H9 (cell line): ENCODE measurements around the gene OR2AT4. TPM values are rescaled to one million over a fixed set of nuclear protein-coding genes. Genes with fewer than 3 reads are reported as not detected.

Experiments
- DNase-seq: peaks from one replicate; pipeline ENCODE4 v3.0.0-alpha.2; 2017
- H2AFZ ChIP-seq: one replicate; pipeline ENCODE4 v1.6.1; 2013; ENCODE audit warnings: mild to moderate bottlenecking, low read length, control low read depth, moderate library complexity
- H2AK5ac ChIP-seq: 2 replicates; pipeline ENCODE4 v1.6.1; 2013; ENCODE audit warnings: low read length, control low read depth, mixed read lengths; ENCODE audit not compliant: insufficient read length
- H2BK120ac ChIP-seq: one replicate; pipeline ENCODE4 v1.6.1; 2013; ENCODE audit warnings: low read depth, mild to moderate bottlenecking, low read length, control low read depth, inconsistent platforms; ENCODE audit not compliant: poor library complexity, severe bottlenecking
- H2BK12ac ChIP-seq: 2 replicates; pipeline ENCODE4 v1.6.1; 2013; ENCODE audit warnings: low read length, control low read depth, mixed read lengths, low read depth; ENCODE audit not compliant: insufficient read length
- H2BK15ac ChIP-seq: 2 replicates; pipeline ENCODE4 v1.6.1; 2013; ENCODE audit warnings: low read depth, low read length, control low read depth
- H2BK20ac ChIP-seq: one replicate; pipeline ENCODE4 v1.6.1; 2013; ENCODE audit warnings: low read depth, mild to moderate bottlenecking, low read length, control low read depth, inconsistent platforms; ENCODE audit not compliant: poor library complexity, severe bottlenecking
- H2BK5ac ChIP-seq: 2 replicates; pipeline ENCODE4 v1.6.1; 2013; ENCODE audit warnings: low read length, control low read depth, mixed read lengths; ENCODE audit not compliant: insufficient read length
- H3K14ac ChIP-seq: 2 replicates; pipeline ENCODE4 v1.6.1; 2013; ENCODE audit warnings: low read length, control low read depth; ENCODE audit not compliant: insufficient read depth
- H3K18ac ChIP-seq: 2 replicates; pipeline ENCODE4 v1.6.1; 2013; ENCODE audit warnings: low read depth, mild to moderate bottlenecking, mixed read lengths, low read length, control low read depth; ENCODE audit not compliant: insufficient read length
- H3K23ac ChIP-seq: 2 replicates; pipeline ENCODE4 v1.6.1; 2013; ENCODE audit warnings: low read length, control low read depth, mixed read lengths, low read depth; ENCODE audit not compliant: insufficient read length
- H3K23me2 ChIP-seq: 2 replicates; pipeline ENCODE4 v1.6.1; 2013; ENCODE audit warnings: low read depth, mild to moderate bottlenecking, mixed read lengths, low read length, control low read depth; ENCODE audit not compliant: insufficient read length, poor library complexity, severe bottlenecking
- H3K27ac ChIP-seq: 2 replicates; pipeline ENCODE4 v1.5.1; 2013; ENCODE audit warnings: low read length, control low read depth, mixed read lengths, low read depth; ENCODE audit not compliant: insufficient read length
- H3K27me3 ChIP-seq: 2 replicates; pipeline ENCODE4 v1.6.1; 2013; ENCODE audit warnings: low read length, control low read depth, inconsistent platforms; ENCODE audit not compliant: insufficient read depth
- H3K4ac ChIP-seq: 2 replicates; pipeline ENCODE4 v1.6.1; 2013; ENCODE audit warnings: low read depth, mild to moderate bottlenecking, control low read depth, inconsistent platforms, low read length, moderate library complexity
- H3K4me1 ChIP-seq: 2 replicates; pipeline ENCODE4 v1.6.1; 2013; ENCODE audit warnings: low read length, control low read depth, inconsistent platforms; ENCODE audit not compliant: insufficient read depth
- H3K4me2 ChIP-seq: 2 replicates; pipeline ENCODE4 v1.6.1; 2013; ENCODE audit warnings: low read length, control low read depth, mixed read lengths; ENCODE audit not compliant: insufficient read length, insufficient read depth
- H3K56ac ChIP-seq: 2 replicates; pipeline ENCODE4 v1.6.1; 2013; ENCODE audit warnings: low read depth, mild to moderate bottlenecking, mixed read lengths, low read length, control low read depth; ENCODE audit not compliant: insufficient read length
- H3K79me1 ChIP-seq: 2 replicates; pipeline ENCODE4 v1.6.1; 2013; ENCODE audit warnings: low read depth, mild to moderate bottlenecking, moderate library complexity, low read length, control low read depth, inconsistent platforms; ENCODE audit not compliant: insufficient read depth, poor library complexity, severe bottlenecking
- H3K79me2 ChIP-seq: 2 replicates; pipeline ENCODE4 v1.6.1; 2013; ENCODE audit warnings: low read length, control low read depth, inconsistent platforms; ENCODE audit not compliant: insufficient read depth
- H3K9ac ChIP-seq: 2 replicates; pipeline ENCODE4 v1.6.1; 2013; ENCODE audit warnings: low read length, control low read depth, mixed read lengths; ENCODE audit not compliant: insufficient read length; ENCODE audit errors: extremely low read depth
- H3K9me3 ChIP-seq: one replicate; pipeline ENCODE4 v1.6.1; 2013; ENCODE audit warnings: low read depth, low read length, inconsistent platforms; ENCODE audit not compliant: control insufficient read depth
- H3T11ph ChIP-seq: one replicate; pipeline ENCODE4 v1.6.1; 2013; ENCODE audit warnings: mild to moderate bottlenecking, low read length, control low read depth, inconsistent platforms
- H4K20me1 ChIP-seq: one replicate; pipeline ENCODE4 v1.6.1; 2013; ENCODE audit not compliant: control insufficient read depth, insufficient read length, insufficient read depth
- H4K5ac ChIP-seq: 2 replicates; pipeline ENCODE4 v1.6.1; 2013; ENCODE audit warnings: low read depth, mild to moderate bottlenecking, mixed read lengths, low read length, control low read depth; ENCODE audit not compliant: insufficient read length
- H4K8ac ChIP-seq: replicated peaks from 2 replicates; pipeline ENCODE4 v1.6.1; 2013; ENCODE audit warnings: low read length, control low read depth, mixed read lengths, low read depth; ENCODE audit not compliant: insufficient read length
- H4K91ac ChIP-seq: 2 replicates; pipeline ENCODE4 v1.6.1; 2013; ENCODE audit warnings: low read depth, mild to moderate bottlenecking, moderate library complexity, mixed read lengths, low read length, control low read depth; ENCODE audit not compliant: insufficient read length
- H3K27ac Mint-ChIP-seq, 3 experiments: 2 replicates in 2 of 3; 3 replicates in 1 of 3; pipeline ENCODE4 v1.8.0; 2020 to 2021; ENCODE audit warnings: mixed read lengths in 3 of 3, mild to moderate bottlenecking in 1 of 3, moderate library complexity in 1 of 3
- H3K27me3 Mint-ChIP-seq: 2 replicates; pipeline ENCODE4 v1.8.0; 2021; ENCODE audit warnings: low read depth, mild to moderate bottlenecking, moderate library complexity, mixed read lengths
- H3K36me3 Mint-ChIP-seq, 3 experiments: 2 replicates in 2 of 3; 3 replicates in 1 of 3; pipeline ENCODE4 v1.8.0; 2020 to 2021; ENCODE audit warnings: low read depth in 3 of 3, mixed read lengths in 3 of 3; ENCODE audit not compliant: insufficient read depth in 1 of 3
- H3K4me1 Mint-ChIP-seq, 2 experiments: 2 replicates each; pipeline ENCODE4 v1.8.0; 2020; ENCODE audit warnings: mixed read lengths in 2 of 2
- H3K4me3 Mint-ChIP-seq, 2 experiments: 2 replicates in 1 of 2; 3 replicates in 1 of 2; pipeline ENCODE4 v1.8.0; 2020 to 2021; ENCODE audit warnings: mild to moderate bottlenecking in 2 of 2, mixed read lengths in 2 of 2, moderate library complexity in 1 of 2
- H3K9me3 Mint-ChIP-seq, 2 experiments: 2 replicates in 1 of 2; 3 replicates in 1 of 2; pipeline ENCODE4 v1.8.0; 2020; ENCODE audit warnings: mild to moderate bottlenecking in 2 of 2, mixed read lengths in 2 of 2, moderate library complexity in 1 of 2
- WGBS: extraction: QIAGEN DNeasy Blood & Tissue Kit; methylation state at CpG from one replicate; pipeline ENCODE4 v1.1.7; 2013; ENCODE audit warnings: missing lambda C conversion rate, low lambda C conversion rate, mixed read lengths; ENCODE audit not compliant: insufficient read length; ENCODE audit errors: extremely low coverage; 5-methylcytosine and 5-hydroxymethylcytosine counted together
- total RNA-seq: library from RNA; stranded (reverse); gene quantifications from 2 replicates; pipeline ENCODE4 v1.2.1, GENCODE V29; 2021
- TF ChIP-seq, protein P1 (sequence below): fragments of 200-600 bp; sonication (generic); conservative IDR thresholded peaks from 3 replicates; pipeline ENCODE4 v1.8.0; 2021; ENCODE audit warnings: antibody characterized with exemption, mild to moderate bottlenecking

Gene OR2AT4
- total RNA-seq, 1 experiment from 2014 or later: not detected

DNA sequence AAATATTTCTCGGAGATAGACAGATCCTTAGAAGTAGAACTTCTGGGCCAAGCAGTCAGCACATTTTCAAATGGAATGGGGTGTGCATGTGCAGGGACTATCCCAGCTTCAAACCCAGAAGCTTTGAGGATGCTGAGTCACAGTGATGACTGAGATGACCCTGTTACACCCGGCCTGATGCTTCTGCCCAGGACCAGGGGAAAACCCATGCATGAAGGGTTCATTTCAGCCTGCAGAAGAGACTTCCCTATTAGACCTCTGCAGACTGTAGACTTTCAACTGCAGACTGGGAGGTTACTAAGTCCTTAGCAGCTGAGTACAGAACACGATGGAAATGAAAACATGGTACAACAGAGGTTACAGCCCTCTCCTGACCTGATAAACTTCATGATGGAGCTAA is 3.6 kb upstream of the OR2AT4 start:
- H4K5ac ChIP-seq: no peak overlapping the region
- no peak overlapping the region for H3K4ac ChIP-seq
- no peak overlapping the region for H2AK5ac ChIP-seq
- H3K23me2 ChIP-seq: no peaks in the 10 kb centered on the region
- no peak overlapping the region for H3K23ac ChIP-seq
- peaks cover 7% of the 10 kb centered on the region for H3K27me3 Mint-ChIP-seq
- no peak overlapping the region for H2AFZ ChIP-seq
- H3K9ac ChIP-seq: no peak overlapping the region
- H3K27me3 ChIP-seq: no peaks in the 10 kb centered on the region
- no peak overlapping the region for H4K91ac ChIP-seq
- peaks cover 12 to 14% of the 10 kb centered on the region in 2 experiments for H3K4me1 Mint-ChIP-seq
- no peak overlapping the region for H3T11ph ChIP-seq
- no peaks in the 10 kb centered on the region for H4K20me1 ChIP-seq
- no peak overlapping the region for H2BK15ac ChIP-seq
- no peak overlapping the region for H2BK5ac ChIP-seq
- H3K79me1 ChIP-seq: no peaks in the 10 kb centered on the region
- no peak overlapping the region for H2BK12ac ChIP-seq
- no CpG with 5 or more reads among the region's 3 CpGs for WGBS
- no peaks in the 10 kb centered on the region for H3K79me2 ChIP-seq
- H2BK120ac ChIP-seq: no peak overlapping the region
- no peaks in the 10 kb centered on the region for H3K9me3 ChIP-seq
- H3K4me3 Mint-ChIP-seq: no peak overlapping the region
- H3K27ac Mint-ChIP-seq: no peak overlapping the region
- H3K4me1 ChIP-seq: peaks cover 2% of the 10 kb centered on the region; the same call in 1 of the 2 replicates
- TF ChIP-seq, protein P1, sequence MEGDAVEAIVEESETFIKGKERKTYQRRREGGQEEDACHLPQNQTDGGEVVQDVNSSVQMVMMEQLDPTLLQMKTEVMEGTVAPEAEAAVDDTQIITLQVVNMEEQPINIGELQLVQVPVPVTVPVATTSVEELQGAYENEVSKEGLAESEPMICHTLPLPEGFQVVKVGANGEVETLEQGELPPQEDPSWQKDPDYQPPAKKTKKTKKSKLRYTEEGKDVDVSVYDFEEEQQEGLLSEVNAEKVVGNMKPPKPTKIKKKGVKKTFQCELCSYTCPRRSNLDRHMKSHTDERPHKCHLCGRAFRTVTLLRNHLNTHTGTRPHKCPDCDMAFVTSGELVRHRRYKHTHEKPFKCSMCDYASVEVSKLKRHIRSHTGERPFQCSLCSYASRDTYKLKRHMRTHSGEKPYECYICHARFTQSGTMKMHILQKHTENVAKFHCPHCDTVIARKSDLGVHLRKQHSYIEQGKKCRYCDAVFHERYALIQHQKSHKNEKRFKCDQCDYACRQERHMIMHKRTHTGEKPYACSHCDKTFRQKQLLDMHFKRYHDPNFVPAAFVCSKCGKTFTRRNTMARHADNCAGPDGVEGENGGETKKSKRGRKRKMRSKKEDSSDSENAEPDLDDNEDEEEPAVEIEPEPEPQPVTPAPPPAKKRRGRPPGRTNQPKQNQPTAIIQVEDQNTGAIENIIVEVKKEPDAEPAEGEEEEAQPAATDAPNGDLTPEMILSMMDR: no peak
- H3K27ac ChIP-seq: no peak overlapping the region
- no peak overlapping the region for H2BK20ac ChIP-seq
- no peak overlapping the region for H3K18ac ChIP-seq
- no peak overlapping the region for H4K8ac ChIP-seq
- no peak for DNase-seq
- peaks cover 0 to 5% (median 4%) of the 10 kb centered on the region in 3 experiments; a peak in 5 of 7 replicates for H3K36me3 Mint-ChIP-seq
- peaks cover 10 to 11% of the 10 kb centered on the region in 2 experiments; a peak in 3 of 5 replicates for H3K9me3 Mint-ChIP-seq
- H3K4me2 ChIP-seq: no peak overlapping the region
- no peak overlapping the region for H3K14ac ChIP-seq
- no peak overlapping the region for H3K56ac ChIP-seq
